G401 (cell line): ENCODE measurements around the gene ZNF236. TPM values are rescaled to one million over a fixed set of nuclear protein-coding genes. Genes with fewer than 3 reads are reported as not detected.
"Not testable (repeated sequence)": the region's sequence is repeated elsewhere in the genome, so short reads cannot be mapped to it uniquely, and the experiment has no call there.

Source experiments
- DNase-seq: peaks from one replicate; pipeline ENCODE4 v3.0.0-alpha.2; 2015; ENCODE audit warnings: low spot score
- in situ Hi-C: cut with HindIII; loops from 2 replicates; pipeline ENCODE4 v1.10.0; 2016; ENCODE audit warnings: low sequenced_read_pairs, mixed read lengths
- total RNA-seq: library from RNA; depleted of rRNA; stranded (reverse); fragments of >200 nt; shearing (Covaris generic); gene quantifications from 2 replicates; pipeline ENCODE4 v1.2.3, GENCODE V29; 2014

The ZNF236 gene
- total RNA-seq, 1 experiment from 2014 or later: 4.8 TPM

GRCh38 chr18:77008576-77009315, 186.4 kb downstream of the ZNF236 start:
- no peak for DNase-seq
- in situ Hi-C loops: no loop called here

- in situ Hi-C loops: no loop called here
Observed at GRCh38 chr18:77009675-77010074, 187.3 kb downstream of the ZNF236 start.

DNA sequence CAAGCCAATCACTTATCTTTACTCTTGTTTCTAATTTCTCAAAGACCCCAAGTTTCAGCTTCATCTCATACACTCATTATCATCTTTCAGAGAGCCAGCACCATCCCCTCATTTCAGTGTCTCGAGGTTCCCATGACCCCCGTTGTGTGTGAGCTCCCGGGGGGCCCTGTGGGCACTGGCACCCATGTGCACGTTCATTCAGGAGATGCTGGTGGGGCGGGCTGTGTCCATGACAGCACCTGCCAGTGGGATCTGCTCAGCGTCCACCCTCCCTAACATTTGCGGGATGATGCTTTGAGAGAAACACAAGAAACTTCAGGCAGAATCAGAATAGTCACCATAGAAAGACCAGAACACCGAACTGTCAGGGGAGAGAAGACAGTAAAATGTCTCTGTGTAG, 189.8 kb downstream of the ZNF236 start:
- in situ Hi-C loops: no loop called here
- DNase-seq: no peak

More at GRCh38 chr18:77009675-77010074, 187.3 kb downstream of the ZNF236 start:
- no peak for DNase-seq

GRCh38 chr18:77012806-77013541, 190.6 kb downstream of the ZNF236 start:
- in situ Hi-C loops: no loop called here
- DNase-seq: no peak

GRCh38 chr18:77013811-77014521, 191.6 kb downstream of the ZNF236 start:
- in situ Hi-C loops: no loop called here

DNA sequence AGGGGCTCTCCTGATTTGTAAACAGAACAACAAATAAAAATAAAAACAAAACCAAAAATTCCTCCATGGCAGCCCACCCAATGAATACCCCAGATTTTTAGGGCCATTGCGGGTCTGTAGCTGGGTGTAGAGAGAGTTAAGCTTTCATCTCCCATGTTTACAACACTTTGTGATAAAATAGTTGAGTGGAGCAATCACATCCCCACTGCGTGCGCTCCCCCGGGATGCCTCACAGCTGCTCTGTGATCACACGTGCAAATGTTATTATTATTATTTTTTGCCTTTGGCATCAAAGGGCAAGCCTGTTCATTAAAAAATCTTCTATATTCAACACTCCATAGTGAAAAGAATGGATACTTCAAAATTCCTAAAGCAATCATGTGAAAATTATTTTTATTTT, 192.2 kb downstream of the ZNF236 start:
- DNase-seq: no peak
- in situ Hi-C loops: no loop called here

More at GRCh38 chr18:77013811-77014521, 191.6 kb downstream of the ZNF236 start:
- no peak for DNase-seq

- in situ Hi-C loops: no loop called here
- DNase-seq: no peak
Observed at GRCh38 chr18:77015169-77015568, 192.8 kb downstream of the ZNF236 start.

DNA sequence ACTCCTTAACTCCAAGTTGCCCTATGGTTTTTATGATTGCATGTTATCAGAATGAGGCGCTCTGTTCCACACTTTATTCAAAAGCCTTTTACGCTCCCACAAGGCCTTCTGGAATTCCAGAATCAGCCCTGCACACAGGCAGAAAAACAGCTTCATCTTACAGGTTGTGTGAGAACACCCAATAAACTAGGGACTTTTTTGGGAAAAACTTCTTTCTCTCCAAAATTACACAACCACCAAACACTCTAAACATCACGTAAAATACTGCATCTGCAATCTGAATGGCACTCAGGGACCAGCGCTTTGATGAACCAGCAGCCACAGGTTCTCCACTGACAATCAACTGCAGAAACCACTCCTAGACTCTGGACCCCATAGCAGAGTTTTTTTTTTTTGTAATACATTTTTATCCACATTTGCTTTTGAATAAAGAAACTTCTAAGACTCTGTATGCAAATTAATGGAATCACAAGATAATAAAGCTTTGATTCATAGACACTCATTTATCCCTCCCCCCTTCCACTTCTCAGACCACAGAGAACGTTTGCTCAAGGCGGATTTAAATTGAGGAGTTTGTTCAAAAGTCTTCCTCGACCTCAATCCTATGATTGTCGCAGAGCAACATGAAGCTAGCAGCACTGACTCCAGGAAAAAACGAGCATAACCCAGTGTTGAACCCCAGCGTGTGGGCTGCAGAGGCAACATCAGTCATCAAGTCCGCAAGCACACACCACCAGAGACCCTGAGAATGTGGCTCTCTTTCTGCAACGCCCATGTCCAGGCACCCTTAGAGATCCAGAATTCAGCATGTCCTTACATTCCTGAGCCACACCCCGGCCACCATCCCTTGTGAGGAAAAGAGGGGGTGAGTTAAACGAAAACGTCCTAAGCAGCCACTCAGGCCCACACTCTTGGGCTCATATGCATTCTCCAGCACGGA, 193.7 kb downstream of the ZNF236 start:
- no peak for DNase-seq
- in situ Hi-C loops: no loop called here

GRCh38 chr18:77016936-77017335, 194.6 kb downstream of the ZNF236 start:
- in situ Hi-C loops: no loop called here
- DNase-seq: peak; percentile 4

- DNase-seq: no peak
- in situ Hi-C loops: no loop called here
Observed at GRCh38 chr18:77017355-77017754, 195.0 kb downstream of the ZNF236 start.

GRCh38 chr18:77018650-77019049, 196.3 kb downstream of the ZNF236 start:
- DNase-seq, in situ Hi-C loops: not testable (repeated sequence)

DNA sequence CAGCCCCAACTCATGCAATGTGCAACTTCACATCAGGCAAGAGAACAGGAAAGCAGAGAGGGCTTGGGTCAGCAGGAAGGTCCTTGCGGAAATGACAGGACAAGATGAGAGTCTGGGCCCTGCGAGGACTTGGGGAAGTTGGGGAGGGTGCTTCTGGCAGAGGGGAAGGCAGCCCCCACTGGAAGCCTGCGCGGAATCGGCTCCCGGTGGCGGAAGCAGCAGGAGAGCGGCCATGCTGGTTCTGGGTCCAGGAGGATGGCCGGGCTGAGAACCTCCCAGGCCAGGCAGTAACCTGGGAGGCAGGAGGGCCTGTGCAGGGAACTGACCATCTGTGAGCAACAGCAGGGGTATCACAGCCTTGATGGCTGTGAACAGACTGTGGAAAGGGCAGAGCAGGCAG, 197.3 kb downstream of the ZNF236 start:
- DNase-seq: no peak
- in situ Hi-C loops: no loop called here
